ENCODE results near the gene ZBBX.

ZBBX gene

GRCh38 chr3:167375478-167375877 lies 4.6 kb downstream of the ZBBX start:
- Histone ChIP-seq H3K36me3 (ENCODE audit: insufficient read depth, low read length) (no peaks in the 10 kb centered on the region), H3K4me3 (no peak overlapping the region), H3K9ac (ENCODE audit: insufficient read length) (no peak overlapping the region), H3K9me3 (ENCODE audit: low read depth, low read length) (no peaks in the 10 kb centered on the region), H3K27ac (no peak overlapping the region)
- TF ChIP-seq POLR2AphosphoS5 (IDR thresholded peaks at IDR 0.05; ENCODE audit: borderline replicate concordance, low read depth, low read length) (no peak), FOXP2 (optimal IDR thresholded peaks at IDR 0.05; ENCODE audit: control extremely low read depth, extremely low read length, insufficient read depth) (no peak), EZH2 (IDR thresholded peaks at IDR 0.05) (no peak)
- DNase-seq (ENCODE audit: low read depth, low spot score) = no peak

- Histone ChIP-seq H3K9me3 (ENCODE audit: low read depth, low read length) (no peaks in the 10 kb centered on the region), H3K9ac (ENCODE audit: insufficient read length) (no peak overlapping the region), H3K4me3 (no peak overlapping the region), H3K36me3 (ENCODE audit: insufficient read depth, low read length) (no peaks in the 10 kb centered on the region), H3K27ac (no peak overlapping the region)
- no peak for TF ChIP-seq EZH2 (IDR thresholded peaks at IDR 0.05)
- TF ChIP-seq FOXP2 (optimal IDR thresholded peaks at IDR 0.05; ENCODE audit: control extremely low read depth, extremely low read length, insufficient read depth) = no peak
- TF ChIP-seq POLR2AphosphoS5 (IDR thresholded peaks at IDR 0.05; ENCODE audit: borderline replicate concordance, low read depth, low read length) = no peak
- no peak for DNase-seq (ENCODE audit: low read depth, low spot score)
These were observed 8.0 kb downstream of the ZBBX start for GRCh38 chr3:167372138-167372537.

- H3K9ac ChIP-seq (ENCODE audit: insufficient read length) = no peak overlapping the region
- TF ChIP-seq POLR2AphosphoS5 (IDR thresholded peaks at IDR 0.05; ENCODE audit: borderline replicate concordance, low read depth, low read length) = no peak
- TF ChIP-seq FOXP2 (optimal IDR thresholded peaks at IDR 0.05; ENCODE audit: control extremely low read depth, extremely low read length, insufficient read depth) = no peak
- no peak for TF ChIP-seq EZH2 (IDR thresholded peaks at IDR 0.05)
- H3K36me3 ChIP-seq (ENCODE audit: insufficient read depth, low read length) = no peaks in the 10 kb centered on the region
- H3K9me3 ChIP-seq (ENCODE audit: low read depth, low read length) = no peaks in the 10 kb centered on the region
- H3K27ac ChIP-seq = no peak overlapping the region
- H3K4me3 ChIP-seq = no peak overlapping the region
- DNase-seq (ENCODE audit: low read depth, low spot score) = no peak
These were observed 18.1 kb downstream of the ZBBX start for GRCh38 chr3:167361948-167362347.

GRCh38 chr3:167361306-167361705 lies 18.8 kb downstream of the ZBBX start:
- Histone ChIP-seq H3K4me3 (no peak overlapping the region), H3K9ac (ENCODE audit: insufficient read length) (no peak overlapping the region), H3K36me3 (ENCODE audit: insufficient read depth, low read length) (no peaks in the 10 kb centered on the region), H3K9me3 (ENCODE audit: low read depth, low read length) (no peaks in the 10 kb centered on the region), H3K27ac (no peak overlapping the region)
- TF ChIP-seq POLR2AphosphoS5 (IDR thresholded peaks at IDR 0.05; ENCODE audit: borderline replicate concordance, low read depth, low read length) (no peak), FOXP2 (optimal IDR thresholded peaks at IDR 0.05; ENCODE audit: control extremely low read depth, extremely low read length, insufficient read depth) (no peak), EZH2 (IDR thresholded peaks at IDR 0.05) (no peak)
- no peak for DNase-seq (ENCODE audit: low read depth, low spot score)

- TF ChIP-seq POLR2AphosphoS5 (IDR thresholded peaks at IDR 0.05; ENCODE audit: borderline replicate concordance, low read depth, low read length) = no peak
- no peak for TF ChIP-seq FOXP2 (optimal IDR thresholded peaks at IDR 0.05; ENCODE audit: control extremely low read depth, extremely low read length, insufficient read depth)
- no peak for TF ChIP-seq EZH2 (IDR thresholded peaks at IDR 0.05)
- H3K4me3 ChIP-seq = no peak overlapping the region
- DNase-seq (ENCODE audit: low read depth, low spot score) = no peak
These were observed 24.7 kb downstream of the ZBBX start for GRCh38 chr3:167355446-167355845.

GRCh38 chr3:167354751-167355150 lies 25.3 kb downstream of the ZBBX start:
- TF ChIP-seq FOXP2 (optimal IDR thresholded peaks at IDR 0.05; ENCODE audit: control extremely low read depth, extremely low read length, insufficient read depth) (no peak), EZH2 (IDR thresholded peaks at IDR 0.05) (no peak)
- no peaks in the 10 kb centered on the region for H3K36me3 ChIP-seq (ENCODE audit: insufficient read depth, low read length)

More at GRCh38 chr3:167355446-167355845, 24.7 kb downstream of the ZBBX start:
- H3K9ac ChIP-seq (ENCODE audit: insufficient read length) = no peak overlapping the region
- H3K27ac ChIP-seq = no peak overlapping the region
- no peaks in the 10 kb centered on the region for H3K36me3 ChIP-seq (ENCODE audit: insufficient read depth, low read length)
- no peaks in the 10 kb centered on the region for H3K9me3 ChIP-seq (ENCODE audit: low read depth, low read length)

GRCh38 chr3:167350245-167350862 lies 29.7 kb downstream of the ZBBX start:
- Histone ChIP-seq H3K4me3 (no peak overlapping the region), H3K27ac (no peak overlapping the region), H3K36me3 (ENCODE audit: insufficient read depth, low read length) (no peaks in the 10 kb centered on the region), H3K9me3 (ENCODE audit: low read depth, low read length) (no peaks in the 10 kb centered on the region; the same call in 1 of the 2 replicates), H3K9ac (ENCODE audit: insufficient read length) (no peak overlapping the region)
- no peak for TF ChIP-seq FOXP2 (optimal IDR thresholded peaks at IDR 0.05; ENCODE audit: control extremely low read depth, extremely low read length, insufficient read depth)
- TF ChIP-seq EZH2 (IDR thresholded peaks at IDR 0.05) = no peak
- no peak for TF ChIP-seq POLR2AphosphoS5 (IDR thresholded peaks at IDR 0.05; ENCODE audit: borderline replicate concordance, low read depth, low read length)
- DNase-seq (ENCODE audit: low read depth, low spot score) = peak; percentile 78

More at GRCh38 chr3:167354751-167355150, 25.3 kb downstream of the ZBBX start:
- Histone ChIP-seq H3K9ac (ENCODE audit: insufficient read length) (no peak overlapping the region), H3K9me3 (ENCODE audit: low read depth, low read length) (no peaks in the 10 kb centered on the region), H3K4me3 (no peak overlapping the region), H3K27ac (no peak overlapping the region)
- DNase-seq (ENCODE audit: low read depth, low spot score) = no peak

GRCh38 chr3:167346171-167346570 lies 33.9 kb downstream of the ZBBX start:
- Histone ChIP-seq H3K9me3 (ENCODE audit: low read depth, low read length) (no peaks in the 10 kb centered on the region; the same call in 1 of the 2 replicates), H3K36me3 (ENCODE audit: insufficient read depth, low read length) (no peaks in the 10 kb centered on the region), H3K9ac (ENCODE audit: insufficient read length) (no peak overlapping the region), H3K4me3 (no peak overlapping the region), H3K27ac (no peak overlapping the region)
- DNase-seq (ENCODE audit: low read depth, low spot score) = no peak
- TF ChIP-seq FOXP2 (optimal IDR thresholded peaks at IDR 0.05; ENCODE audit: control extremely low read depth, extremely low read length, insufficient read depth) = no peak
- TF ChIP-seq POLR2AphosphoS5 (IDR thresholded peaks at IDR 0.05; ENCODE audit: borderline replicate concordance, low read depth, low read length) = no peak
- TF ChIP-seq EZH2 (IDR thresholded peaks at IDR 0.05) = no peak
